ENCODE data around the gene AMBP. TPM values are rescaled to one million over a fixed set of nuclear protein-coding genes. Genes with fewer than 3 reads are reported as not detected.

Gene AMBP
- total and polyA plus RNA-seq, 4 donors, result 3,440 to 6,678 (median 4,863) TPM

GRCh38 chr9:114096041-114096511 lies 18.0 kb upstream of the AMBP start:
- TF ChIP-seq YY1 (IDR thresholded peaks at IDR 0.05) (no peak), FOXA2 (IDR thresholded peaks at IDR 0.05) (no peak), MAX (IDR thresholded peaks at IDR 0.05) (no peak), RAD21 (IDR thresholded peaks at IDR 0.05) (no peak), GABPA (IDR thresholded peaks at IDR 0.05 in 1 of 2, conservative IDR thresholded peaks at IDR 0.05 in 1 of 2) (no peak), ZBTB33 (IDR thresholded peaks at IDR 0.05) (no peak), SP1 (IDR thresholded peaks at IDR 0.05) (no peak), TAF1 (conservative IDR thresholded peaks at IDR 0.05) (no peak), EGR1 (IDR thresholded peaks at IDR 0.05; ENCODE audit: low read depth in 2 of 2) (no peak), JUND (IDR thresholded peaks at IDR 0.05) (no peak), NR2F2 (IDR thresholded peaks at IDR 0.05) (no peak), HNF4G (IDR thresholded peaks at IDR 0.05) (no peak), RXRA (IDR thresholded peaks at IDR 0.05) (no peak), HNF4A (conservative IDR thresholded peaks at IDR 0.05) (no peak)
- H3K9ac ChIP-seq (ENCODE audit: low read depth in 1 of 2, low read length in 2 of 2), result no peak overlapping the region
- peaks cover 0 to 2% (median 0%) of the 10 kb centered on the region in 4 donors for H3K27me3 ChIP-seq (ENCODE audit: control insufficient read depth in 4 of 4, insufficient read depth in 4 of 4, low read length in 3 of 4)
- H3K27ac ChIP-seq (ENCODE audit: low read depth in 1 of 2, low read length in 2 of 2), result no peak overlapping the region
- H3K9me3 ChIP-seq (ENCODE audit: control insufficient read depth in 4 of 4, low read length in 3 of 4), result no peaks in the 10 kb centered on the region
- 90% methylated on average over 9 of the region's 9 CpGs for WGBS
- H3K36me3 ChIP-seq (ENCODE audit: control insufficient read depth in 4 of 4, insufficient read depth in 3 of 4, low read depth in 1 of 4, low read length in 3 of 4), result peaks cover 0 to 10% (median 4%) of the 10 kb centered on the region in 4 donors
- no peak for DNase-seq (ENCODE audit: low spot score)
- no peak overlapping the region for H3K4me3 ChIP-seq (ENCODE audit: low read depth in 1 of 3, low read length in 3 of 3)
- H3K4me1 ChIP-seq (ENCODE audit: control insufficient read depth in 4 of 4, insufficient read depth in 4 of 4, low read length in 3 of 4), result peaks cover 9 to 29% (median 21%) of the 10 kb centered on the region in 4 donors

GRCh38 chr9:114094971-114095370 lies 16.9 kb upstream of the AMBP start:
- no peak for DNase-seq (ENCODE audit: low spot score)
- H3K27me3 ChIP-seq (ENCODE audit: control insufficient read depth in 4 of 4, insufficient read depth in 4 of 4, low read length in 3 of 4), result peaks cover 0 to 2% (median 0%) of the 10 kb centered on the region in 4 donors
- peaks cover 9 to 23% (median 19%) of the 10 kb centered on the region in 4 donors for H3K4me1 ChIP-seq (ENCODE audit: control insufficient read depth in 4 of 4, insufficient read depth in 4 of 4, low read length in 3 of 4)
- no peak overlapping the region for H3K9ac ChIP-seq (ENCODE audit: low read depth in 1 of 2, low read length in 2 of 2)
- peaks cover 0 to 10% (median 4%) of the 10 kb centered on the region in 4 donors for H3K36me3 ChIP-seq (ENCODE audit: control insufficient read depth in 4 of 4, insufficient read depth in 3 of 4, low read depth in 1 of 4, low read length in 3 of 4)
- WGBS, result 97% methylated on average over 12 of the region's 12 CpGs
- H3K9me3 ChIP-seq (ENCODE audit: control insufficient read depth in 4 of 4, low read length in 3 of 4), result no peaks in the 10 kb centered on the region
- no peak overlapping the region for H3K4me3 ChIP-seq (ENCODE audit: low read depth in 1 of 3, low read length in 3 of 3)
- TF ChIP-seq FOXA2 (IDR thresholded peaks at IDR 0.05), result no peak
- no peak for TF ChIP-seq TAF1 (conservative IDR thresholded peaks at IDR 0.05)
- no peak for TF ChIP-seq FOXA1 (IDR thresholded peaks at IDR 0.05)
- no peak for TF ChIP-seq REST (IDR thresholded peaks at IDR 0.05)
- no peak for TF ChIP-seq ATF3 (IDR thresholded peaks at IDR 0.05)
- no peak for TF ChIP-seq YY1 (IDR thresholded peaks at IDR 0.05)
- no peak for TF ChIP-seq HNF4A (conservative IDR thresholded peaks at IDR 0.05)
- no peak for TF ChIP-seq RXRA (IDR thresholded peaks at IDR 0.05)
- TF ChIP-seq JUND (IDR thresholded peaks at IDR 0.05), result no peak
- TF ChIP-seq RAD21 (IDR thresholded peaks at IDR 0.05), result no peak
- no peak for TF ChIP-seq GABPA (IDR thresholded peaks at IDR 0.05 in 1 of 2, conservative IDR thresholded peaks at IDR 0.05 in 1 of 2)
- H3K27ac ChIP-seq (ENCODE audit: low read depth in 1 of 2, low read length in 2 of 2), result no peak overlapping the region
